ENCODE results near the gene GMEB2.
A peak's percentile ranks its signal among the peaks of the same experiment; 100 is the strongest.
"Not testable (repeated sequence)": the region's sequence is repeated elsewhere in the genome, so short reads cannot be mapped to it uniquely, and the experiment has no call there.

The GMEB2 gene

DNA sequence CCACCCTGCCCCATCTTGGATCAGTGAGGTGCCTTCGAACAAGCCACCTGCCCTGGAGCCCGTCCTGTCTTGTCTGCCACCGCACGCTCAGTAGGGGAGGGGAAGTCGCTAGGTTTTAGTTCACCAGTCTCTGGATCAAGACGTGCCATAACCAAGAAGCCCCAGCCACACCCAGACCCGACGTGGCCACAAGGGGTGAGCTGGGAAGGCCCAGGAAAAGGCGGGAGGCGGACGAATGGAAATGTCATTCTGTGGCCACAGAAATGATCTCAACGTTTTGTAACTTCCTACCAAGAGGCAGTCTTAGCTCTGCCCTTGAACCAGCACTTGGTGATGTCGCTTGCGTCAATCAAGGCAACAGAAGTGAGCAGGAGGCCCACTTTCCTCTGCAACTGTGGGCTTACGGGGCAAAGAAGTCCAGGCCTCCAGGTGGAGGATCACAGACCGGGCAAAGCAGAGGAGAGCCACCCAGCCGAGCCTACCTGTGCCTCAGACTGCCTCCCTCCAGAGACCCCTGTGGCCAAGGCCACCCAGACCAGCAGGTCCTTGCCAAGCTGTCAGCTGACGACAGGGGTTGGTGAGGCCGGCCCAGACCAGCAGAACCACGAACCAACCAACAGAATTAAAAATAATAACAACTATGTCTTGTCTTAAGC is 14.5 kb downstream of the GMEB2 start:
- no peak for DNase-seq

DNA sequence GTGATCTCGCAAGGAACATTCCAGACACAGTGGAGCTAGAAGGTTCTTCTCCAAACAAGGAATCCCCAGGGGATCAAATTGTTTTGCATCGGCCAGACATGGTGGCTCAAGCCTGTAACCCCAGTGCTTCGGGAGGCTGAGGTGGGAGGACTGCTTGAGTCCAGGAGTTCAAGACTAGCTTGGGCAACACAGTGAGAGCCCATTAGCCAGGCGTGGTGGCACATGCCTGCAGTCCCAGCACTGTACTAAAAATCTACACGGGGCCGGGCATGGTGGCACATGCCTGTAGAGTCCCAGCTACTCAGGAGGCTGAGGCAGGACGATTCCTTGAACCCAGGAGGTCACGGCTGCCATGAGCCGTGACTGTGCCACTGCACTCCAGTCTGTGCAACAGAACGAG is 15.3 kb downstream of the GMEB2 start:
- DNase-seq = no peak

DNA sequence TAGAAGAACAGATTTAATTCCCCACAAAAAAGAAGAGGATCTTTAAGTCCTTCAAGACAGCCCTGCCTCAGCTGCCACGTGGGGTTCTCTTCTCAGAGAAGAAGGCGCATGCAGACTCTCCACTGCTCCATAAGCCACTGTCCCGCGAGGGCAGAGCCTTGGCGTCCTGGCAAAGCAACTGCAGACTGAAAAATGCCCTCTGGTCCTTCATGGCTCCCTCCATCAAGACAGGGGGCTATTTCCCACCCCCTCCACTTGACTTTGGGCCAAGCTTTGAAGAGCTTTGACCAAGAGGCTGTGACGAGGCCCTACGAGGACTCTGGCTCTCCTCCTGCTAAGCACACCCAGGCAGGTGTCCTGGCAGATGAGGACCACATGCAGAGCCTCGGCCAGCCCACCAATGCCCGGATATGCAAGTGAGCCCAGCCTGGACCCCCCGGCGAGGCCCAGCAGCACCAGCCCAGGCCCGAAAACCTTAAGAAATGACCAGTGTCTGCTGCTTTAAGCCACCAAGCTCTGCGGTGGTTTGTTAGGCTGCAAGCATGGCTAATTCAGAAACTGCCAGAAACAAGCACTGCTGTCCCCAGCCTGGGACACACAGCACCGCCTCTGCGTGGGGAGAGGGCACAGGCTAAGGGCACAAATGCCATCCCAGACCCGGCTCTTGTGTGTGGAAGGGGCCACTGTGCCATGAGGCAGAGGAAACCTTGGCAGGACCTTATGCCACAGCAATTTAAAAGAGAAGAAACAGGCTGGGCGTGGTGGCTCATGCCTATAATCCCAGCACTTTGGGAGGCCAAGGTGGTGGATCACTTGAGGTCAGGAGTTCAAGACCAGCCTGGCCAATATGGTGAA is 16.1 kb downstream of the GMEB2 start:
- no peak for DNase-seq

- no peak for DNase-seq
Measured at GRCh38 chr20:63606686-63607085, 20.2 kb downstream of the GMEB2 start.

- no peak for DNase-seq
Measured at GRCh38 chr20:63602321-63602720, 24.6 kb downstream of the GMEB2 start.

GRCh38 chr20:63601679-63602078 is 25.2 kb downstream of the GMEB2 start:
- not testable (repeated sequence) for DNase-seq

DNA sequence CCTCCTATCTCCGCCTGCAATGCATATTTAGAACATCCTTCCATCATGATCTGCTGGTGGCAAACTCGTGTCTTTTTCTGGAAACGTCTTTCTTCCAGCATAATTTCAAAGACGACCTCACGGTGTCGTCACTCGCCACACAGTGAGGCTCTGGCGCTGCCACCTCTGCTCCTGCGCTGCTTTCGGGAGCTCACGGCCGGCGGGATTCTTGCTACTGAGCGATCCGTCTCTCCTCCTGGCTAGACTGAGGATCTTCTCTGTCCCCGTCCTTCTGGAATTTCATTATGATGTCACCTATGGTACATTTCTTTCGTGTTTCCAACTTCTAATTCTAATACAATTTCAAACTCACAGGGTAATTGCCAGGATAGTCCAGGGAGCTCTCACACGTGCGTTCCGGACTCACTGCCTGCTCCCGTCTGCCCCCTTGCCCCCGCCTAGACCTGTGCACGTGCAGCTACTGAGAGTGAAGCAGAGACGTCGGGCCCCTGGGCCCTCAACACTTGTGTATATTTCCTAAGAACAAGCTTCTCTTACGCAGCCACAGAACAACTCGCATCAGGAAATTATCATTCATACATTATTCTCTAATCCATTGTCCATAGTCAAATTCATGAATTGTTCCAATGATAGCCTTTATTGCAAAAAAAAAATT is 27.4 kb downstream of the GMEB2 start:
- DNase-seq = no peak

DNA sequence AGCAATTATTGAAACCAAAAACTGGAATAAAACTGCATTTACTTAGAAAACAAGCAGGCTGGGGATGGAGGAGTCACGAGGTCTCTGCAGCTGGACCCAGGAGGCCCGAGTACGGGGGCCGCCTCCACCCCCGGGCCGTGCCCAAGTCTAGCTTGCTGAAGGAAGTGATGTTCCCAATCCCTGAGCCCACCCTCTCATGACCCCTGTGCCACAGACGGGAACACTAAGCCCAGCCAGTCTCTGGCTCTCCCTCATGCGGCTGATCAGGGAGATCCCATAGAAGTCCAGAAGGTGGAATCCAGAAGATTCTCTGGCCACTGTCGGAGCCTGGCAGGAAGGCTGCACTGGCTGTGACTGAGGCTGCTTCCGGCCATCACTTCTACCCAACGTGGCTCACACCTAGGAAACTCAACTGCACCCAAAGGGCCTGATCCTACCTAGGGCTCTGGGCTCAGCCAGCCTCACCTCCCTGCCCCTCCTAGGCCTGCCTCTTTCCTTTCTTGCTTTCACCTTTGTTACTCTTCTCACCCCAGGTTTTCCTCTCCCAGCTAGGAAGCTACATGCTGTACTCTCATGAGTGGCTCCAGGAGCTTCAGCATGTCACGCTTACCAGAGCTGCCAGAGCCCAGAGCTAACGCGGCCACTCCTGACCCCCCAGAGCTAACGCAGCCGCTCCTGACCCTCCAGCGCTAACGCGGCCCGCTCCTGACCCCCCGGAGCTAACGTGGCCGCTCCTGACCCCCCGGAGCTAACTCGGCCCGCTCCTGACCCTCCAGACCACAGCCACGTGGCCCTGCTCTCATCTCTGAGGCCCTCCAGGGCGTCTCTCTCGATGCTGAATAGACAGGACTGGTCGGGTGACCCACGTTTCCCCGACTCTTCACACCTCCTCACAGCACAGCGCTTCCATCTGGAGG is 28.2 kb downstream of the GMEB2 start:
- DNase-seq = no peak

DNA sequence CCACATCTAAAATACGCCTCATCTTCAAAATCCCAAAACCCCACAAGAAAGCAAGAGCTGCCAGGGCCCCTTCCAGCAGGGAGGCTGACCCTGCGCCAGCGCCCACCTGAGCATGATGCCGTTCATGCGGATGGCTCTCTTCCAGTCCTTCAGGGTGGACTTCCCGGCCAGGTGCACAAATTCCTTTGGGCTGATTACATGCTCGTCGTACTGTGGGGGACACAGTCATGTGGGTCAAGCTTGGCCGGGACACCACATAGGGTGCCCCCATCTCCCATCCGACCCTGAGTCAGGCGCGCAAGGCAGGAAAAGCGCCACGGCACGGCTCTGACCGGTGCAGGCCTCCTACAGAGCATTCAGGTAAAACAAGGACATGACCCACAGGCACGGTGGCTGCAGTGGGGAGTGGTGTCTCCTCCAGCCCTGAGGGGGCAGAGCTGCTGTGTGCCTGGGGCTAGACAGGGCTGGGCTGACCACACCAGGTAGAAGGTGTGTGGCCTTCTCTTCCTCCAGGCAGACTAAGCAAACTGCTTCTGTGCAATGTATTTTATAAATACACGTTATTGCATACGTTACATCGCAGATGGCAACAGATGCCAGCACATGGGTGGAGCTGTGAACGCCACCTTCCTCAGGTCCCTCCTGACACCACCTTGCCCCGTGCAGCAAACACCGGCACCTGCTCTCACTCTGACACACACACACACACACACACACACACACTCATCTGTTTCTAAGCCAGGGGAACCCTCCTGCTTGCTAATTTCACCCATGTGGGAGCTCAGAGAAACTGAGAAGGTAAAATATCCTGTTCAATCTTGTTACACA is 29.0 kb downstream of the GMEB2 start:
- DNase-seq = no peak

DNA sequence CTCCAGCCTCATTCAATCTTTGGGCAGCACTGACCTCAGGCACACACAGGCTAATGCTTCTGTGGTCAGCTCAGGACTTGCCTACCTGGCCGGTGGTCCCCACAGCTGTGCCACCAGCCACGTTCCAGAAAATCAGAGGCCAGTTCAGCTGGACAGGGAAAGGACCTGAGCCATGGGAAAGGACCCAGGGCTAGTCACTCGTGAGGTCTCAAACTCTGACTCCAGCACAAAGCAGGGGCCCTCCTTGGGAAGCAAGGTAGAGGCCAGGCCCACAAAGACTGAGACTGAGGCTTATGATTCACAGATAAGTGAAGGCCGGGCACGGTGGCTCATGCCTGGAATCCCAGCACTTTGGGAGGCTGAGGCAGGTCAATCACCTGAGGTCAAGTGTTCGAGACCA is 30.5 kb downstream of the GMEB2 start:
- no peak for DNase-seq

DNA sequence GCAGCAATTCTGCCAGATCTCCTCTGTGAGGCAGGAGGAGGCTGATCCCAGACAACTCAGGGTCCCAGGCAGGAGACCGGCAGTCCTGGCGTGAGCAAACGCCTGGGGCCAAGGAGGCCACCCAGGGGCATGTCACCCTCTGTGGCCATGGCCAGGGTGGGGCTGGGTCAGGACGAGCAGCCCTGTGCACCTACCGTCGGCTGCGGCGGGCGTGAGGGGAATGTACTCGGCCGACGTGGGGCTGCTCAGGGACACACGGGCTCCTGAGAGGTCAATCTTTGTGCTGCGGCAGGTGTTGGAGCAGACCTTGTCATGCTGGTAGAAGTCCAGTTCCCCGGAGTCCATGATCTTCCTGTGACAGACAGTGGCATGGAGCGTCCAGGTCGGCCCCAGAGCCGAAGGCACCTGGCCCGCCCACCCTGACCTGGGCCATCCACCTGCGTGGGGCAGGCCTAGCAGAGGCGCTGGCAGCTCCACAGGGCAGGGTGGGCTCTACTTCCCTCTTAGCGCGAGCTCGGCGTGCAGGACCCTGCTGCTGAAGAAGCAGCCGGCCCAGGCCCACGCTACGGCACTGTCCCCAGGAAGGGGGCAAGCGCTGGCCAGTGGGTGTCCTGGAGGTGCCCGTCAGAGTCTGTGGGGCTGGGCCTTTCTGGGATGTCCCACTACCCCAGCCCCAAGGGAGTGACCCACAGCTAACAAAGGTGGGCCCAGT is 31.3 kb downstream of the GMEB2 start:
- DNase-seq = no peak

GRCh38 chr20:63594043-63594561 is 32.8 kb downstream of the GMEB2 start:
- peak; percentile 64 for DNase-seq

- no peak for DNase-seq
Measured at GRCh38 chr20:63592661-63593060, 34.2 kb downstream of the GMEB2 start.

DNA sequence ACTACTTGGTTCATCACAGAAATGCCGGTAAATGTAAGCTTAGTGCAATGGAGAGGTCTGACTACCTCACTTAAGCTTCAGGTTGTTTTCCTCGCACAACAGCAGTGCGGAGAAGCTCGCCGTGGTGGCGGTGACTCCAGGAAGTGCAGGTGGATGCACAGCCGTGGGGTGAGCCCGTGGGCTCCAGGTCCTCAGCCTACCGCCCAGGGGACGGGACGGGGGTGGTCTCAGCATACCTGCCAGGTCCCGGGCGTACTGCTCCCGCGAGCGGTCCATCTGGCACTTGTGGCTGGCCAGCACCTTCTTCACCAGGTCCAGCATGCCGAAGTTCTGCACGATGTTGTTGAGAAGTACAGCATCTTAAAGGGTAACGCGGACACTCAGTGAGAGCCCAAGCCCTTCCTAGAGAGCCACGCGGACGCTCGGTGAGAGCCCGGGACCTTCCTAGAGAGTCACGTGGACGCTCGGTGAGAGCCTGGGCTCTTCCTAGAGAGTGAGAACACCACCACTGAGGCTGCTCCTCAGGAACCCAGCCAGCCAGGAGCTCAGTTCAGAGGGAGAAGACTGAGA is 35.0 kb downstream of the GMEB2 start:
- no peak for DNase-seq

GRCh38 chr20:63591147-63591533 is 35.8 kb downstream of the GMEB2 start:
- DNase-seq = no peak

GRCh38 chr20:63590218-63591146 is 36.4 kb downstream of the GMEB2 start:
- no peak for DNase-seq

DNA sequence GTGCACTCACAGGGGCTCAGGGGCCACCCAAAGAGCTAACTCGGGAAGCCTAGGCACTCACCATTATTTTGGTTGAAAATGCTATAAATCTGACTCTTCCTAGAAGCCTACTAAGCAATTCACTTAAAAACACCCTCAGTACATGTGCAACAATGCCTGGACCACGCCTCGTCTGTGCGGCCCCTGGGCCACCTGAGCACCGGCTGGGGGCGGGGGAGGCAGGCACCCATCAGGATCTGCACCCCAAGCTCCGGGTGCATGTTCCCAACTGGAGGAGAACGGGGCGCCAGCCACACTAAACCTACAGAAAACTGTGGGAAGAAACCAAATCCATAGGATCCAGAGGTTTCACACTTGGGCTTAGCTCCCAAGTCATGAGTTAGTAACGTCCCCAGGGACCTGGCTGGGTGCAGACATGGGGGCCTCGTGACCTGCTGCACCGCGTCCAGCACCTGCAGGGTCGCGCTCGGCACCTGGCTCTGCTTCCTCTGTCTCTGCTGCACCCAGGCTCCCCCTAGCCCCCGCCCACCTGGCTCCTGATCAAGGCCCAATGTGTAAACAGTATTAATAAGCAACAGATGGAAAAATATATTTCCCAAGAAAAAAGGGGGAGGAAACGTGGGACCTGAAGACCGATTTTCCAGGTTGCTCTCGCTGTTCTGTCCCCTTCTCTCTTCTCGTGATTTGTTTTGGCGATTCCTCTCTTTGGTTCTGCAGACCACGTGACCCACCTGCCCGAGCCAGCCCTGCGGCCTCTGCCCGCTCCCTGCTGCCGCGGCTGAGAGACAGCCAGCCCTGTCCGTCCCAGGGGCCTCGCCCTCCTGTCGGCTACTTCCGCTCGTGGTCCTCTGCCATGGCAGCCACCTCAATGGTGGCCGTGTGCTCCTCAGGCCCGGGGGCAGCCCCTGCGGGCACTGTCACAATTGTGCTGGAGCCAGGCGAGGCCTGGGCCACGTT is 37.4 kb downstream of the GMEB2 start:
- DNase-seq = no peak

DNA sequence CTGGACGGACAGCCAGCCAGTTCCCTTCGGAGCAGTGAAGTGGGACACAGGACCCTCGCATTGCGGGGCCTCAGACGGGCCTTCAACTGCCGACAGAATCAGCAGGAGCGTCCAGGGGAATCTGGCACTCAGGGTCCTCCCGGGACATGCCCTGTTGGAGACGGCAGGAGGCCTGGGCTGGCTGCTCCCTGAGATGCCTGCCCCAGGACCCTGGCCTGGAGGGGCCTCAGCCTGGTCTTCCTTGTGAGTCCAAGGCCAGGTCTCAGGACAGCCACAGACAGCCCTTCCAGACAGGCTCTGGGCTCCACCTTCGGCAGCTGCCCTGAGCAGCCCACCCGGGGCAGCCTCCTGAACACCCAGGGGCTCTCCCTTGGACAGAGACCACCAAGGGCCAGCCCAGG is 38.3 kb downstream of the GMEB2 start:
- DNase-seq = no peak

Data from fibroblast of skin of right quadriceps (primary cell).